B cell (primary cell): ENCODE results near the gene SLC35A3. TPM values are rescaled to one million over a fixed set of nuclear protein-coding genes. Genes with fewer than 3 reads are reported as not detected.

Experiments
- ATAC-seq: fragments of 200-7000 bp; cut with Tn5 transposase; one replicate; pipeline ENCODE4 v1.10.0; 2021; ENCODE audit warnings: low read depth, mild to moderate bottlenecking, moderate number of reproducible peaks, moderate library complexity
- CTCF ChIA-PET: fragments of 350-600 bp; sonication (Branson Sonifier 250); formaldehyde crosslinking; loops from one replicate; lab custom pipeline; 2021; ENCODE audit warnings: antibody characterized with exemption, inconsistent platforms; lab: Charles Lee
- POLR2A ChIA-PET: fragments of 350-600 bp; sonication (Branson Sonifier 250); formaldehyde crosslinking; loops from one replicate; lab custom pipeline; 2021; ENCODE audit warnings: antibody characterized with exemption; lab: Charles Lee
- DNase-seq: peaks from one replicate; pipeline ENCODE4 v3.0.0; 2013
- H2AFZ ChIP-seq: 2 replicates; pipeline ENCODE4 v1.6.1; 2012; ENCODE audit warnings: mild to moderate bottlenecking, low read depth, low read length; ENCODE audit not compliant: insufficient read depth, poor library complexity, severe bottlenecking
- H3K27ac ChIP-seq, 2 donors: 1 replicate in 1 of 2; 2 replicates in 1 of 2; pipeline ENCODE4 v1.5.1; 2012 to 2013; ENCODE audit warnings: low read length in 2 of 2, mild to moderate bottlenecking in 2 of 2, moderate library complexity in 1 of 2
- H3K27me3 ChIP-seq, 4 experiments: fragments of 200-600 bp in 1 of 4; sonication (generic) in 1 of 4; replicated peaks in 1 of 4; 1 replicate in 2 of 4; 2 replicates in 2 of 4; pipeline versions ENCODE4 v1.6.1 to v1.7.0; 2013 to 2016; ENCODE audit warnings: low read length in 3 of 4, mild to moderate bottlenecking in 2 of 4, mixed read lengths in 1 of 4, moderate library complexity in 1 of 4; ENCODE audit not compliant: insufficient read depth in 4 of 4, control insufficient read depth in 3 of 4; ENCODE audit errors: control extremely low read depth in 1 of 4
- H3K36me3 ChIP-seq, 2 experiments: replicated peaks in 1 of 2; 1 replicate in 1 of 2; 2 replicates in 1 of 2; pipeline versions ENCODE4 v1.6.1 to v1.7.1; 2013; ENCODE audit warnings: low read length in 1 of 2; ENCODE audit not compliant: insufficient read depth in 2 of 2, control insufficient read depth in 1 of 2; ENCODE audit errors: control extremely low read depth in 1 of 2, extremely low read depth in 1 of 2
- H3K4me1 ChIP-seq, 2 donors: fragments of 200-600 bp in 1 of 2; sonication (generic) in 1 of 2; 1 replicate in 1 of 2; 2 replicates in 1 of 2; pipeline versions ENCODE4 v1.5.1 to v1.6.1; 2013 to 2017; ENCODE audit warnings: low read length in 2 of 2; ENCODE audit not compliant: control insufficient read depth in 2 of 2, insufficient read depth in 2 of 2
- H3K4me2 ChIP-seq: replicated peaks from 2 replicates; pipeline ENCODE3; 2012; ENCODE audit warnings: mild to moderate bottlenecking, low read depth, low read length; ENCODE audit not compliant: poor library complexity, severe bottlenecking
- H3K4me3 ChIP-seq, 5 experiments: fragments of 200-600 bp in 1 of 5; sonication (generic) in 1 of 5; 1 replicate in 3 of 5; 2 replicates in 2 of 5; pipeline versions ENCODE4 v1.5.1 to v1.7.0; 2011 to 2016; ENCODE audit warnings: low read length in 4 of 5, mild to moderate bottlenecking in 4 of 5, low read depth in 2 of 5, control low read depth in 1 of 5, moderate library complexity in 1 of 5; ENCODE audit not compliant: insufficient read depth in 1 of 5; ENCODE audit errors: control extremely low read depth in 1 of 5, extremely low read depth in 1 of 5
- H3K79me2 ChIP-seq: fragments of 200-600 bp; sonication (generic); one replicate; pipeline ENCODE4 v1.6.0; 2016; ENCODE audit warnings: low read length; ENCODE audit not compliant: control insufficient read depth, insufficient read depth
- H3K9ac ChIP-seq: fragments of 200-600 bp; sonication (generic); 2 replicates; pipeline ENCODE4 v1.6.1; 2017; ENCODE audit warnings: mild to moderate bottlenecking, low read length, moderate library complexity
- H3K9me3 ChIP-seq, 3 donors: one replicate each; pipeline versions ENCODE4 v1.6.1 to v1.7.1; 2013; ENCODE audit warnings: low read length in 2 of 3; ENCODE audit not compliant: control insufficient read depth in 2 of 3, insufficient read depth in 1 of 3; ENCODE audit errors: control extremely low read depth in 1 of 3
- H4K20me1 ChIP-seq: 2 replicates; pipeline ENCODE4 v1.6.0; 2012; ENCODE audit warnings: mild to moderate bottlenecking, low read length; ENCODE audit not compliant: insufficient read depth, control insufficient read depth, poor library complexity, severe bottlenecking
- H3K27ac Mint-ChIP-seq: one replicate; pipeline ENCODE4 v1.8.0; 2021; ENCODE audit warnings: mixed read lengths
- H3K27me3 Mint-ChIP-seq: one replicate; pipeline ENCODE4 v1.8.0; 2021; ENCODE audit warnings: mixed read lengths
- H3K4me1 Mint-ChIP-seq: one replicate; pipeline ENCODE4 v1.8.0; 2021; ENCODE audit warnings: mixed read lengths
- H3K4me3 Mint-ChIP-seq: one replicate; pipeline ENCODE4 v1.8.0; 2021; ENCODE audit warnings: mixed read lengths
- H3K9me3 Mint-ChIP-seq: one replicate; pipeline ENCODE4 v1.8.0; 2022; ENCODE audit warnings: mixed read lengths; ENCODE audit not compliant: insufficient read depth
- EZH2 ChIP-seq: IDR thresholded peaks from 2 replicates; pipeline ENCODE4 v1.6.1; 2012; ENCODE audit warnings: borderline replicate concordance, low read depth, mild to moderate bottlenecking, moderate library complexity, low read length; ENCODE audit not compliant: insufficient read depth, poor library complexity, severe bottlenecking
- WGBS: methylation state at CpG from one replicate; pipeline ENCODE4 v1.1.5; 2013; ENCODE audit warnings: missing lambda C conversion rate; ENCODE audit not compliant: insufficient coverage; 5-methylcytosine and 5-hydroxymethylcytosine counted together
- intact Hi-C: fragments of 100-400 bp; cut with micrococcal nuclease; formaldehyde crosslinking; loops from one replicate; pipeline ENCODE4 v1.10.0; 2022
- polyA plus RNA-seq: library from polyadenylated mRNA; depleted of rRNA; stranded (reverse); fragments of >200 nt; gene quantifications from 2 replicates; pipeline ENCODE4 v1.2.3, GENCODE V29; 2012
- total RNA-seq, 2 donors: library from RNA; stranded (reverse); fragments of 120-200 nt in 1 of 2; gene quantifications; 1 replicate in 1 of 2; 2 replicates in 1 of 2; pipeline versions ENCODE4 v1.2.3 to v1.2.4, GENCODE V29; 2013 to 2022
- TF ChIP-seq, protein P1 (sequence below): fragments of 200-600 bp; IDR thresholded peaks from one replicate; pipeline ENCODE4 v1.8.0; 2022; ENCODE audit warnings: antibody characterized with exemption, mild to moderate bottlenecking

SLC35A3 gene
- total and polyA plus RNA-seq, 2 donors (not counting 1 experiment from before 2014, with no cell fraction given): 10.7 to 30.2 TPM

DNA sequence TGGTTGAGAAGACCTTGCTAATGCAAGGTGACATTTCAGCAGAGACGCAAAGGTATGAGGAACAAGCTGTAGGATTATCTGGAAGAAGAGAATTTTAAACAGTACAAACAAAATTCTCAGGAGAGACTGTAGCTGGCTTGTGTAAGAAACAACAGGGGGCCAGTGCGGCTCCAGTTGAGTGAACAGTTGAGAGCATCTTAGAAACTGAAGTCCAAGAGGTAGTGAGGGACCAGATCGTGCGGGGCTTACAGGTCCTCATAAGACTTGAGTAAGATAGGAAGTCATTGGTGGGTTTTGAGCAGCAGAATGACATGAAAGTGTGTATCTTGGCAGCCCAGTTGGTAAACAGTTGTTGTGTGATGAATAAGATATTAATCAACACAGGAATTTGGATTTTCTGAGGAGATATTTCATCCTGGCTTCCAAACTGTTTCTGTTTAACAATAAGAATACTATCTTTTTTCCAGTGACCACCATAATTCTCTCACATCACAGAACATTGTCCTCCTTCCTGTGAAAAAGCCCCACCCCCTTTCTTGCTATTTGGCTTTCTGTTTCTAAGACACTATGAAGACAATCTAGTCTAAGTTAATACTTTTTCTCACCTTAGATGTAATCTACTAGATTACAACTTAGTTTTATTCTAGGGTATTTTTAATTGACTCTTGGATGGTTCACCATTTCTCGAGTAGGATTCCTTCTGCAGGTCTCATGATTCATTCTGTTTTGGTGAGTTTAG is 100.6 kb downstream of the SLC35A3 start:
- peaks cover 0 to 4% of the 10 kb centered on the region in 2 donors for H3K4me1 ChIP-seq
- H3K27ac ChIP-seq: no peak overlapping the region
- no peak for DNase-seq
- peaks cover 18 to 73% of the 10 kb centered on the region in 2 experiments for H3K36me3 ChIP-seq
- no peak overlapping the region for H3K9ac ChIP-seq
- Mint-ChIP-seq H3K27me3 (no peaks in the 10 kb centered on the region), H3K4me3 (no peak overlapping the region), H3K9me3 (no peaks in the 10 kb centered on the region), H3K27ac (no peak overlapping the region), H3K4me1 (peaks cover 8% of the 10 kb centered on the region)
- H2AFZ ChIP-seq: no peak overlapping the region
- ChIA-PET POLR2A (interaction anchor here (0.7 kb wide), 1 partner anchor 9 kb away, joined by 8 read pairs; no protein-coding TSS in a partner anchor), CTCF (no interaction called here)
- no peaks in the 10 kb centered on the region for H3K27me3 ChIP-seq
- intact Hi-C loops: no loop called here
- H3K9me3 ChIP-seq: no peaks in the 10 kb centered on the region
- no peak overlapping the region for H3K4me3 ChIP-seq
- ATAC-seq: no peak
- no peak for TF ChIP-seq EZH2
- TF ChIP-seq, protein P1, sequence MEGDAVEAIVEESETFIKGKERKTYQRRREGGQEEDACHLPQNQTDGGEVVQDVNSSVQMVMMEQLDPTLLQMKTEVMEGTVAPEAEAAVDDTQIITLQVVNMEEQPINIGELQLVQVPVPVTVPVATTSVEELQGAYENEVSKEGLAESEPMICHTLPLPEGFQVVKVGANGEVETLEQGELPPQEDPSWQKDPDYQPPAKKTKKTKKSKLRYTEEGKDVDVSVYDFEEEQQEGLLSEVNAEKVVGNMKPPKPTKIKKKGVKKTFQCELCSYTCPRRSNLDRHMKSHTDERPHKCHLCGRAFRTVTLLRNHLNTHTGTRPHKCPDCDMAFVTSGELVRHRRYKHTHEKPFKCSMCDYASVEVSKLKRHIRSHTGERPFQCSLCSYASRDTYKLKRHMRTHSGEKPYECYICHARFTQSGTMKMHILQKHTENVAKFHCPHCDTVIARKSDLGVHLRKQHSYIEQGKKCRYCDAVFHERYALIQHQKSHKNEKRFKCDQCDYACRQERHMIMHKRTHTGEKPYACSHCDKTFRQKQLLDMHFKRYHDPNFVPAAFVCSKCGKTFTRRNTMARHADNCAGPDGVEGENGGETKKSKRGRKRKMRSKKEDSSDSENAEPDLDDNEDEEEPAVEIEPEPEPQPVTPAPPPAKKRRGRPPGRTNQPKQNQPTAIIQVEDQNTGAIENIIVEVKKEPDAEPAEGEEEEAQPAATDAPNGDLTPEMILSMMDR: no peak
- H3K4me2 ChIP-seq: no peak overlapping the region
- whole genome bisulfite sequencing: 97% methylated on average over 3 of the region's 5 CpGs
- H3K79me2 ChIP-seq: peaks cover 22% of the 10 kb centered on the region
- H4K20me1 ChIP-seq: peaks cover 30% of the 10 kb centered on the region

DNA sequence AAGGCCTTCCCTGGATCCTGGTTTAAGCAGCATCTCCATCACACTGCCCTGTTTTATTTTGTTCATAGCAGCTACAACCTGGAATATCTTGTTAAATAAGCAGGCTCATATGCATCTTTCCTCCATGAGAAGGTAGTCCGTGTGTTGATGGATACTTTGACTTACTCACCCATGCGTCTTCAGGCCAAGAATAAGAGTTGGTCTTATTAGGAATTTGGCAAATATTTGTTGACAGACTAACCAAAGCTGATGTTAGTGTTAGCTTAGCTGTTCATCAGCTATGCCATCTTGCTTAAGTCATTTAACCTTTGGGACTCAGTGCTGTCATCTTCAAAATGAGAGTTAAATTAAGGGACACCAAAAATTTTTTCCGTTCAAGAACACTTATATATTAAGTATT is 103.7 kb downstream of the SLC35A3 start:
- H2AFZ ChIP-seq: no peak overlapping the region
- no peak overlapping the region for H3K4me3 Mint-ChIP-seq
- no peaks in the 10 kb centered on the region for H3K9me3 Mint-ChIP-seq
- 100% methylated on average over 1 of the region's 3 CpGs for WGBS
- H4K20me1 ChIP-seq: peaks cover 3% of the 10 kb centered on the region
- H3K9me3 ChIP-seq: no peaks in the 10 kb centered on the region
- H3K27me3 ChIP-seq: no peaks in the 10 kb centered on the region
- H3K36me3 ChIP-seq: peaks cover 16 to 59% of the 10 kb centered on the region in 2 experiments
- TF ChIP-seq EZH2: no peak
- TF ChIP-seq, protein P1: no peak
- H3K4me1 ChIP-seq: no peaks in the 10 kb centered on the region
- intact Hi-C loops: no loop called here
- no peak for ATAC-seq
- H3K9ac ChIP-seq: no peak overlapping the region
- no peak overlapping the region for H3K4me2 ChIP-seq
- no peak for DNase-seq
- no peak overlapping the region for H3K27ac Mint-ChIP-seq
- ChIA-PET CTCF (no interaction called here), POLR2A (no interaction called here)
- no peak overlapping the region for H3K27ac ChIP-seq
- no peaks in the 10 kb centered on the region for H3K27me3 Mint-ChIP-seq
- H3K4me1 Mint-ChIP-seq: peaks cover 3% of the 10 kb centered on the region
- no peaks in the 10 kb centered on the region for H3K79me2 ChIP-seq
- no peak overlapping the region for H3K4me3 ChIP-seq
